Placental epithelial cell (primary cell): ENCODE measurements around the gene COL10A1. TPM values are rescaled to one million over a fixed set of nuclear protein-coding genes. Genes with fewer than 3 reads are reported as not detected.

ENCODE experiments used
- total RNA-seq: library from RNA; depleted of rRNA; stranded (reverse); fragments of >200 nt; gene quantifications from 2 replicates; pipeline ENCODE4 v1.2.3, GENCODE V29; 2012

COL10A1 gene
- total RNA-seq, result under 0.01 TPM in 1 of 2 replicates, not detected in the other

DNA sequence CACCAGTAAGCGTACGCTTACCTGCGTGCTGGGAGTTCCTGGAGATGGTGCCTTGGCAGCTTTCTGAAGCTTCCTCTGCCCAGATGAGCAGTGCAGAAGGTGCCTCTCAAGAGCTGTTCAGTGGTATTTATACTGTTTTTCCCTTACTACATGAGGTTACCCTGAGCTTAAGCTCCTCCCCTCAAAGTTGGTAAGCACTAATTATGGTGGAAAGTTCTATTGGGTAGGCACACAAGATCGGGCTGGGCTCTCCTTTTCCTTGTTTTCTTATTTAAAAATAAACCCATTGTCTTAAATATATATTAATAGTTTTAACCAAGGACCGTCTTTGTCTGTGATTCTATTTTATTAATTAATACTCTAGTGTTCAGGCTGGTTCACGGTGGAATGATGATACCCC lies at the start of gene COL10A1:
Gene COL10A1 (minus strand): TSS at position 101 of the 400 bp plus-strand sequence. CDS start 640 bp downstream, outside the sequence.

DNA sequence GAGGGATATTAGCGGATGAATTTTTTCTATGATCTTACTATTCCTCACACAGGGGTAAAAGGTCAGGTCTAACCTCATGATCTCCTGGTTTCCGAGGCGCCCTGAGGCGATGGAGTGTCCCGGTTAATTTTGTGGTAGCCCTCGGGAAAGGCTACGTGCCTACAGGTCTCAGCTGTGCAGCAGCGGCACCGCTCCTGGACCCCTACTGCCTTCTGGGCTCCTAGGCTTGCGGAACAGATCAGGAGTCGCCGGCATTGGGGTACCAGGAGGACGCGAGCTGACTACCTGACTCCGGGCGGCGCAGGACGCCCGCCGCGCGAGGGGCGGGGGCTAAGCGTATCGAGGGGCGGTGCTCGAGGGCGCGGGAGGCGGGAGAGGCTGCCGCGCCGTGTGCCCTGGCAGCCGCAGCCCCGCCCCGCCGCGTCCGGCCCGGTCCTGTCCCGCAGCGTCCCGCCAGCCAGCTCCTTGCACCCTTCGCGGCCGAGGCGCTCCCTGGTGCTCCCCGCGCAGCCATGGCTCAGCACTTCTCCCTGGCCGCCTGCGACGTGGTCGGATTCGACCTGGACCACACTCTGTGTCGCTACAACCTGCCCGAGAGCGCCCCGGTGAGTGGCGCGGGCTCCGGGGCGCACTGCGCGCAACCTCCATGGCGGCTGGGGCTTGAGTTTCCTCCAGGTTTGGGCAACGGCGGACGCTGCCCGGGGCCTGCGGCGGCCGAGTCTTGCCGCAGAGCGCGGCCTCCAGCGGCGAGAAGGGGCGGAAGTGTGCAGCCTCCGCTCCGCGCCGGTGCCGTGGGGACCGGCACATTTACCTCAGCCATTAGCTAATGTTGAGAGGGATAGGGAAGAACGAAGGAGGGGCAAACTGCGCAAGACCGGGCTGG lies 25.3 kb downstream of the COL10A1 start, which contains the start of gene NT5DC1:
Gene NT5DC1 (plus strand): TSS at position 435 of the 883 bp plus-strand sequence. CDS start 78 bp downstream, at position 513.

Other genes with a start within 250 kb of the COL10A1 start
- gene FRK, start 65.2 kb downstream of the COL10A1 start, total RNA-seq, result 5.1 and 6.5 TPM in 2 replicates
- 5.9 and 13.8 TPM in 2 replicates for gene NT5DC1, start 25.3 kb downstream of the COL10A1 start, total RNA-seq
- 10.2 and 27.7 TPM in 2 replicates for gene TSPYL4, start 127.9 kb upstream of the COL10A1 start, total RNA-seq
- 84.4 and 124 TPM in 2 replicates for gene TSPYL1, start 153.8 kb upstream of the COL10A1 start, total RNA-seq
- 47.1 and 84.7 TPM in 2 replicates for gene DSE, start 244.8 kb upstream of the COL10A1 start, total RNA-seq